Heart left ventricle (tissue), 16 donors: ENCODE results near the gene SLC9A5. TPM values are rescaled to one million over a fixed set of nuclear protein-coding genes. Genes with fewer than 3 reads are reported as not detected.

Experiments
- ATAC-seq, 4 donors: fragments of 200-7000 bp; cut with Tn5 transposase; one replicate each; pipeline ENCODE4 v1.9.1; 2020 to 2022; ENCODE audit warnings: moderate library complexity in 4 of 4, mild to moderate bottlenecking in 3 of 4, moderate number of reproducible peaks in 1 of 4
- DNase-seq, 5 donors: peaks; one replicate each; pipeline ENCODE4 v3.0.0-alpha.2; 2020
- H3K27ac ChIP-seq, 12 donors: fragments of 200-600 bp; sonication (generic) in 4 of 12; one replicate each; pipeline versions ENCODE4 v1.5.0 to v1.8.0; 2016 to 2022; ENCODE audit warnings: mild to moderate bottlenecking in 2 of 12
- H3K27me3 ChIP-seq, 9 donors: fragments of 200-600 bp; sonication (generic) in 2 of 9; one replicate each; pipeline versions ENCODE4 v1.5.1 to v1.8.0; 2016 to 2022; ENCODE audit warnings: mild to moderate bottlenecking in 3 of 9
- H3K36me3 ChIP-seq, 9 donors: fragments of 200-600 bp; sonication (generic) in 2 of 9; one replicate each; pipeline versions ENCODE4 v1.5.0 to v1.8.0; 2018 to 2022; ENCODE audit warnings: mild to moderate bottlenecking in 2 of 9
- H3K4me1 ChIP-seq, 12 donors: fragments of 200-600 bp; sonication (generic) in 4 of 12; one replicate each; pipeline versions ENCODE4 v1.5.0 to v1.8.0; 2016 to 2022; ENCODE audit warnings: mild to moderate bottlenecking in 3 of 12
- H3K4me3 ChIP-seq, 12 donors: fragments of 200-600 bp; sonication (generic) in 4 of 12; one replicate each; pipeline versions ENCODE4 v1.5.0 to v1.8.0; 2017 to 2022; ENCODE audit warnings: mild to moderate bottlenecking in 9 of 12, moderate library complexity in 4 of 12
- H3K9me3 ChIP-seq, 12 donors: fragments of 200-600 bp; sonication (generic) in 4 of 12; one replicate each; pipeline versions ENCODE4 v1.5.0 to v1.8.0; 2016 to 2022; ENCODE audit warnings: mild to moderate bottlenecking in 1 of 12
- CTCF ChIP-seq, 12 donors: fragments of 200-600 bp; sonication (generic) in 4 of 12; IDR thresholded peaks; one replicate each; pipeline versions ENCODE4 v1.5.0 to v1.8.0; 2018 to 2022; ENCODE audit warnings: antibody characterized with exemption in 12 of 12, mild to moderate bottlenecking in 5 of 12
- POLR2A ChIP-seq, 2 donors: fragments of 450-650 bp; IDR thresholded peaks; one replicate each; pipeline ENCODE4 v1.6.1; 2017; ENCODE audit warnings: antibody characterized with exemption in 2 of 2, mild to moderate bottlenecking in 2 of 2, moderate library complexity in 2 of 2
- WGBS, 4 donors: extraction: QIAGEN DNeasy Blood & Tissue Kit in 2 of 4; methylation state at CpG; one replicate each; pipeline versions ENCODE4 v1.1.5 to v1.1.7; 2013 to 2018; 5-methylcytosine and 5-hydroxymethylcytosine counted together
- intact Hi-C, 10 donors: fragments of 100-400 bp; cut with DNase I; formaldehyde crosslinking; loops; one replicate each; pipeline versions ENCODE4 v1.11.1 to v1.14.2; 2022
- polyA plus RNA-seq, 2 donors: library from polyadenylated mRNA; stranded (reverse); fragments of 200-250 nt; gene quantifications; one replicate each; pipeline ENCODE4 v1.2.3, GENCODE V29; 2013
- total RNA-seq, 9 donors: library from RNA; depleted of rRNA in 2 of 9; stranded (reverse); fragments of >200 nt in 2 of 9; fragmentation: NEBNext Ultra II Directional in 3 of 9; extraction: Animal tissue kit (Norgen Biotek cat#: 25700) in 3 of 9; gene quantifications; one replicate each; pipeline versions ENCODE4 v1.1.0 to v1.2.4, GENCODE V29; 2016 to 2023
- donor health status: ischemic (EF 13 %, LVEDD 7.1; RV severe dilation, severe dysfunction).
- donor health status: healthy with polysubstance abuse.
- donor health status: DM: no; HTN: yes; CAD: no.
- donor health status: DM: no; HTN: no; CAD: no.
- donor health status: ischemic (EF 25% LVEDD 6.9; RV normal size, moderate dysfunction).
- donor health status: ischemic (EF 25% LVEDD 5.7; RV mildly dilated, moderate dysfunction).
- donor health status: healthy.
- donor health status: DM: yes; HTN: yes; CAD: no.
- donor health status: ischemic (EF 35%, LVEDD 5.7; RV mildly dilated, moderate dysfunction).
- donor health status: nonischemic (EF 11% LVEDD 7.7; RV severe dilation, severe dysfunction).
- donor health status: DM: yes; HTN: yes; CAD: no.
- donor health status: PGD.
- donor health status: ischemic (EF 29% LVEDD 5.4; RV normal size, mild dysfunction).
- donor health status: nonischemic (EF 23%, LVEDD 6.1; RV moderate dilation, normal function).

Gene SLC9A5
- total and polyA plus RNA-seq, 11 donors: 0.16 to 2.0 (median 1.2) TPM

- Histone ChIP-seq H3K9me3 (no peaks in the 10 kb centered on the region), H3K27ac (no peak overlapping the region), H3K27me3 (peaks cover 0 to 3% (median 0%) of the 10 kb centered on the region in 9 donors), H3K4me1 (peaks cover 0 to 13% (median 6%) of the 10 kb centered on the region in 12 donors), H3K4me3 (no peak overlapping the region), H3K36me3 (no peaks in the 10 kb centered on the region)
- TF ChIP-seq CTCF (IDR thresholded peaks at IDR 0.05) (no peak), POLR2A (IDR thresholded peaks at IDR 0.05) (no peak)
- 89 to 95% (median 92%) methylated on average over 7 of the region's 7 CpGs for WGBS, 4 donors
- intact Hi-C loops: loop anchor here in 3 of 10 donors (10.0 kb wide), 1 partner anchor 112 kb away; the partner anchor contains the start of gene TPPP3 (in 3 of the 3)
- no peak for ATAC-seq
- no peak for DNase-seq
Observed at GRCh38 chr16:67283039-67283825, 34.5 kb downstream of the SLC9A5 start.

GRCh38 chr16:67283826-67284555, 35.2 kb downstream of the SLC9A5 start:
- peaks cover 0 to 3% (median 0%) of the 10 kb centered on the region in 9 donors for H3K27me3 ChIP-seq
- H3K9me3 ChIP-seq: no peaks in the 10 kb centered on the region
- 90 to 93% (median 92%) methylated on average over 16 to 21 of the region's 21 CpGs for WGBS, 4 donors
- no peak overlapping the region for H3K4me3 ChIP-seq
- peak in 1 of 5 donors; percentile 30 for DNase-seq
- H3K36me3 ChIP-seq: no peaks in the 10 kb centered on the region
- TF ChIP-seq POLR2A (IDR thresholded peaks at IDR 0.05) (no peak), CTCF (IDR thresholded peaks at IDR 0.05) (no peak)
- H3K27ac ChIP-seq: no peak overlapping the region
- intact Hi-C loops: loop anchor here in 3 of 10 donors (10.0 kb wide), 1 partner anchor 111 kb away; the partner anchor contains the start of gene TPPP3 (in 3 of the 3)
- ATAC-seq: no peak
- H3K4me1 ChIP-seq: peaks cover 0 to 7% (median 0%) of the 10 kb centered on the region in 12 donors

GRCh38 chr16:67284699-67285646, 36.2 kb downstream of the SLC9A5 start:
- intact Hi-C loops: loop anchor here in 3 of 10 donors (10.0 kb wide), 1 partner anchor 110 kb away; the partner anchor contains the start of gene TPPP3 (in 3 of the 3)
- peak; percentile 42 to 80 (median 68) for ATAC-seq

More at GRCh38 chr16:67284699-67285646, 36.2 kb downstream of the SLC9A5 start:
- WGBS, 4 donors: 44 to 75% (median 74%) methylated on average over 11 to 34 of the region's 34 CpGs
- peak in 2 of 5 donors; percentile 34 to 53 for DNase-seq
- TF ChIP-seq POLR2A (IDR thresholded peaks at IDR 0.05) (no peak), CTCF (IDR thresholded peaks at IDR 0.05) (peak in 11 of 12 donors; percentile 24 to 61 (median 39))
- Histone ChIP-seq H3K4me1 (no peaks in the 10 kb centered on the region), H3K27ac (no peak overlapping the region), H3K27me3 (no peaks in the 10 kb centered on the region), H3K36me3 (no peaks in the 10 kb centered on the region), H3K4me3 (no peak overlapping the region), H3K9me3 (no peaks in the 10 kb centered on the region)
